HG03571 (cell line): ENCODE measurements around the gene GOLGA8T.
"Not testable (repeated sequence)": the region's sequence is repeated elsewhere in the genome, so short reads cannot be mapped to it uniquely, and the experiment has no call there.

ENCODE experiments used
- ATAC-seq: cut with Tn5 transposase; IDR thresholded peaks from one replicate; pipeline ENCODE4 v1.9.1; 2021; ENCODE audit not compliant: unreplicated experiment

The GOLGA8T gene, protein sequence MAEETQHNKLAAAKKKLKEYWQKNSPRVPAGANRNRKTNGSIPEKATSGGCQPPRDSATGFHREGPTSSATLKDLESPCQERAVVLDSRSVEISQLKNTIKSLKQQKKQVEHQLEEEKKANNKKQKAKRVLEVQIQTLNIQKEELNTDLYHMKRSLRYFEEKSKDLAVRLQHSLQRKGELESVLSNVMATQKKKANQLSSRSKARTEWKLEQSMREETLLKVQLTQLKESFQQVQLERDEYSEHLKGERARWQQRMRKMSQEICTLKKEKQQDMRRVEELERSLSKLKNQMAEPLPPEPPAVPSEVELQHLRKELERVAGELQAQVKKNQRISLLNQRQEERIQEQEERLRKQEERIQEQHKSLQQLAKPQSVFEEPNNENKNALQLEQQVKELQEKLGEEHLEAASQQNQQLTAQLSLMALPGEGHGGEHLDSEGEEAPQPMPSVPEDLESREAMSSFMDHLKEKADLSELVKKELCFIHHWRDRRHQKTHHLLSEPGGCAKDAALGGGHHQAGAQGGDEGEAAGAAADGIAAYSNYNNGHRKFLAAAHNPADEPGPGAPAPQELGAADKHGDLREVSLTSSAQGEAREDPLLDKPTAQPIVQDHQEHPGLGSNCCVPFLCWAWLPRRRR

DNA sequence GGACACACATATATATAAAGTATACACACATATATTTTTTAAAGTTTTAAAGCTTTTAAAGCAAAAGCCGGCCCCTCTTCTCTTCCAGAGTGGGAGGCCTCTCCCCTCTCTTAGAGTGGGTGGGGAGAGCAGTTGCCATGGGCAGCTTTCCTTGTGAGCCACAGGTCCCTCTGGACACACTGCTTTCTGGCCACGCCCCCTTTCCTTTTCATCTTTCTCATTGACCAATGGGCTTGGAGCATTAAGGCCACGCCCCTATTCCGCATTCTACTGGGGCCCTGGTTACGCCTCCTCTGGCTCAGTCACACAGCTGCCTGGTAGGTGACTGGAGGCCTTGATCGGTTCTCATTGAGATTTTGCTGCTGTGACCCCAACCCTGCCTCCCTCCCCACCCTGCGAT, at the start of gene GOLGA8T:
Gene GOLGA8T (plus strand): TSS at position 301 of the 400 bp plus-strand sequence. CDS start 98 bp downstream, at position 399.
- ATAC-seq: not testable (repeated sequence)

DNA sequence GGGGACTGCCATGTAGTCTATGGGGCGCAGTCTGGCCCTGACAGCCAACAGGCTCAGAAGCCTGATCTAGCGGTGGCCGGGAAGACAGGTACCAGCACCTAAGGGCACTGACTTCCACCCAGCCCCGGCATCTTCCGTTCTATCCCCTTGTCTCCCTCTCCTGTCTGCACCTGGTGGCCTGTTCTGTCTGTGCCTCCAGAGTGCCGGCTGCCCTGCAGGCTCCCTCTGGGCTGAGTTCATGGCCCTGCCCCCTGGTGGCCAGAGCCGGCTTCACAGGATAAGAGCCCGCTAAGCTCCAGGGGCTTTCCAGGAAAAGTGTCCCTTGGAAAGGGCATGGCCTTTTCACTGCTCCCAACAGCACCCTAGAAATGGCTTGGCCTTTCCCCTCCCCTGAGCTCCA, 37.0 kb upstream of the GOLGA8T start:
- not testable (repeated sequence) for ATAC-seq

DNA sequence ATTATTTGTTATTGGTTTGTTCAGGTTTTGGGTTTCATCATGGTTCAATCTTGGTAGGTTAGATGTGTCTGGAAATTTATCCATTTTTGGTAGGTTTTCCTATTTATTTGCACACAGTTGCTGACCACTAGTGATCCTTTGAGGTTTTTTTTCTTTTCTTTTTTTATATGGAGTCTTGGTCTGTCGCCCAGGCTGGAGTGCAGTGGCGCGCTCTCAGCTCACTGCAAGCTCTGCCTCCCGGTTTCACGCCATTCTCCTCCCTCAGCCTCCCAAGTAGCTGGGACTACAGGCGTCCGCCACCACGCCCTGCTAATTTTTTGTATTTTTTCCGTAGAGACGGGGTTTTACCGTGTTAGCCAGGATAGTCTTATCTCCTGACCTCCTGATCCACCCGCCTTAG, 32.0 kb upstream of the GOLGA8T start:
- ATAC-seq: not testable (repeated sequence)

DNA sequence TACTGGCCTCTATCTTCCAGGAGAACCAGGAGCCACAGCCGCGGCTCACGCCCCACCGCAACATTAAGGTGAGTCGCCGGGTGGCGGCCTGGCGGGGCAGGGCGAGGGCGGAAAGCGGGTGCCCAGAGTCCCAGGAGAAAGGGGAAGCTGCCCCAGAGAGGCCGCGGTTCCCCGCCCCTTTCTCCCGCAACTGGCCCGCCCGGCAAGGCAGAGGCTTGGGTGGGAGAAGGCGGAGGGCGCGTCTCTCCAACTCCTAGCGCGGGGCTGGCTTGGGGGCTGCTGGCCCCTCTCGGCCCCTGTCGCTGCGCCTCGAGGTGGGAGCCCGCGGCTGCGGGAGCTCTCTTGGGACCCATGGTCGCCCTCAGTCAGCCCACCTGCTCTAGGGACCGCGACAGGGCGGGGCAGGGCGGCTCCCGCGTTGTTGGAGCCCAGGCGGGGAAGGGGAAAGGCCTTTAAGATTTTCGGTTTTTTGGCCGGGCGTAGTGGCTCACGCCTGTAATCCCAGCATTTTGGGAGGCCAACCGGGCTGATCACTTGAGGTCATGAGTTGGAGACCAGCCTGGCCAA, 30.8 kb upstream of the GOLGA8T start:
- ATAC-seq: not testable (repeated sequence)

DNA sequence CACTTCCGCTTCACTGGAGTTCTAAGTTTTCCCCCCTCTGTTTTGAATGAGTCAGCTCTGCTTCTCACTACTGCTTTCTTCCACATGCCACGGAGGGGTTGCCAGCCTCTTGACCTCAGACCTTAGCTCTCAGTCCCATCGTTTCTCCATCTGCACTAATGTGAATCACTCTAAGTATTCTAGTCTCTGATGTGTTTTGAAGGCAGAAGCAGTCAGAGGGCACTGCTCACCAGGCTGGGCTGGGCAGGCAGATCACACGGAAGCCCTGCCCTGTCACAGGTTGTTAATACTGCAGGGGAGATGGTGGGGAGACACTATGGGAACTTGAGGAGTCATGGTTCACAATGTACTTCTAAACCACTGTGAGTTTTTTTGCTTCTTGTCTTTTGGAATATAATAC, 24.3 kb upstream of the GOLGA8T start:
- ATAC-seq: not testable (repeated sequence)

DNA sequence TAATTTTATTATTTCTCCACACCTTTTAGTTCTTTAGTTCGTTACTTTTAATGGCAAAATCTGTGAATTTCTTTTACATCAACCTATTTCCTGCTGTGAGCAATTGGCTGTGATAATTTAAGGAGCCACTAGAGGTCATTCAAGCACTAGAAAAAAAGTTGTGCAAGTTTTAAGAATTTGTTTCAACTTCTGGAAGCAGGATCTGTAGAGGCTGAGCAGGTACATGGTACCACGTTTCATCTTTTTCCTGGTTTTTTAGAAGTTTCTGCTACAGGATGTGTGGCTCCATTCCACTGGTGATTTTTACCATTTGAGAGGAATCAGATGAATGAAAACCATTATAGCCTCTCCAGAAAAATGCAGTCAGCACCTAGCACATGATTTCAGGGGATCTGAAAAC, 4.8 kb upstream of the GOLGA8T start:
- ATAC-seq: not testable (repeated sequence)

DNA sequence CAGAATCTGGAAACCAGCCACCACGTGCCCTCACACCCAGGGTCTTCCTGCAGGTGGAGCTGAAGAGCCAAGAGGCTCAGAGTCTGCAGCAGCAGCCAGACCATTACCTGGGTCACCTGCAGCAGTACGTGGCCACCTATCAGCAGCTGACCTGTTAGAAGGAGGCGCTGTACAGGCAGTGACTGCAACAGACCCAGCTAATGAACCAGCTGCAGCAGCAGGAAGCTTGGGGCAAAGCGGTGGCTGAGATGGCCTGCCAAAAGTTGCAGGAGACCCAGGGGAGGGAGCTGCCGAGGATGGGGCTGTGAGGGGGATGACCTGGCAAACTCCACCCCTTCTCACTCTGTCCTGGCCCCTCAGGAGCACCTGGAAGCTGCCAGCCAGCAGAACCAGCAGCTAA, 8.4 kb downstream of the GOLGA8T start:
- ATAC-seq: not testable (repeated sequence)

DNA sequence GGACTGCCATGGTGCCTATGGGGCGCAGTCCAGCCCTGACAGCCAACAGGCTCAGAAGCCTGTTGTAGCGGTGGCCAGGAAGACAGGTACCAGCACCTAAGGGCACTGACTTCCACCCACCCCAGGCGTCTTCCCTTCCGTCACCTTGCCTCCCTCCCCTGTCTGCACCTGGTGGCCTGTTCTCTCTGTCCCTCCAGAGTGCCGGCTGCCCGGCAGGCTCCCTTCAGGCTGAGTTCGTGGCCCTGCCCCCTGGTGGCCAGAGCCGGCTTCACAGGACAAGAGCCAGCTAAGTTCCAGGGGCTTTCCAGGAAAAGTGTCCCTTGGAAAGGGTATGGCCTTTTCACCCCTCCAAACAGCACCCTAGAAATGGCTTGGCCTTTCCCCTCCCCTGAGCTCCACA, 15.0 kb downstream of the GOLGA8T start:
- ATAC-seq: not testable (repeated sequence)

DNA sequence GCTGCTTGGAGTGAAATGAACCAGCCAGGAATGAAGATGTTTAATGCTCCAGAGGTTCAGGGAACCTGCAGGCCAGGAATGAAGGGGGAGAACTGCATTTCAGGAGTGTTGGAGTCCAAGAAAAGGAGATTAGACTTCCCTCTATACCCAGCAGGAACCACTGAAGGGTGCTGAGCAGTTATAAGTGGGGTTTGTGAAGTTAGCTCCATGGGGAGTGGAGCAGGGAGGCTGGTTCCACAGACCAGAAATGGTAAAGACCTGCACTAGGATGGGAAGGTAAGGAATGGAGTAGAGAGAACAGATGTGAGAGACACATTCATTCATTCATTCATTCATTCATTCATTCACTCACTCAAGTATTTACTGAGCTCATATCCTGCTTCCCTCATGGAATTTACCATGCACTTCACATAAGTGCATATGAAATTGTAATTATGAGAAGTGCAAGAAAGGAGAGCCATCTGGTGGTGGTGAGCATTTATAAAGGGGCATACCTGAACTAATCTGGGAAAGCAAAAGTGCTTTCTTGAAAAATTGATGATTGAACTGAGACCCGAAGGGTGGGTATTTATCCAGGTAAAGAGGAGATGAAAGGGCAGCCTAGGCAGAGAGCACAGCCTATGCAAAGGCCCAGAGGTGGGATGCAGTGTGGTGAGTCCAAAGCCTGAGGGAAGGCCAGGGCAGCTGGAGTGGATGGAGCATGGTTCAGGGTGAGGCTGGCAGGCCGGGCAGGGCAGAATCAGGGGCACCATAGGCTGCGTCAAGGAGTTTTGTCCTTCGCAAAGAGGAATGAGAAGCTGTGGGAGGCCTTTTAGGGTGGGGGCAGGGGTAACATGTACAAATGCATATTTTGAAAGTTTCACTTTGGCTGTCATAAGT, 27.9 kb downstream of the GOLGA8T start:
- ATAC-seq: not testable (repeated sequence)

DNA sequence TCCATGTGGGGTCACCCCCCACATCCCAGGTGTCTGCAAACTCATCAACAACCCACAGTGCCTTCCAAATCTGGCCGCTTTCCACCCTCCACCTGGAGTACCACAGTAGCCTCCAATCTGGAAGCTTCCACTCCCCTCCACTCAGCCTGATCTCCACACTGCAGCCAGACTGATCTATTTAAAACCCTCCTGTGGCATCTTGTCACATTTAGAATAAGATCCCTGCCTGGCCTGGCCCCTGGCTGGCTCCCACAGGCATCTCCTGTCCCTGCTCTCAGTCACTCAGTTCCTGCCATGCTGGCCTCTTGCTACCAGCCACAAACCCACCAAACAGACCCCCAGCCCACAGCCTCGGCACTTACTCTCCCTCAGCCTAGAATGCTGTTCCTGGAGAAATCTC, 28.9 kb downstream of the GOLGA8T start:
- not testable (repeated sequence) for ATAC-seq

DNA sequence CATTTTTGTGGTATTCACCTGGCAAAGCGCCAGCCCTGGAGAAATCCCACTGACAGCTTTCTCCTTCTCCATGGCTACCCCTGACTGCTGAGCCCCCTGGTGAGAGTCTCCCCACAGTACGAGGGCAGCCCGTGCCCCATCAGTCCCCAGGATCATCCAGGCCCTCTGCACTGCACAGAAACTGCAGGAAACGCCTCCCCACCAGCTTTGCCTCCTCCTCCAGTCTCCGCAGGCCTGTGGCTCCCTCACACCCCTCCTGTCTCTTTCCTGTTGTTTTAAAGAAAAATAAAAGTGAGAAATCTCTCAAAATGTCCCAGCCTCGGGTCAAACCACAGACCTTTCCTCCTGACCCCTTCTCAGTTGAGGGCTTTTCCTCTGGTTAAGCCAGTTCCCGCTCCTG, 29.4 kb downstream of the GOLGA8T start:
- ATAC-seq: not testable (repeated sequence)

DNA sequence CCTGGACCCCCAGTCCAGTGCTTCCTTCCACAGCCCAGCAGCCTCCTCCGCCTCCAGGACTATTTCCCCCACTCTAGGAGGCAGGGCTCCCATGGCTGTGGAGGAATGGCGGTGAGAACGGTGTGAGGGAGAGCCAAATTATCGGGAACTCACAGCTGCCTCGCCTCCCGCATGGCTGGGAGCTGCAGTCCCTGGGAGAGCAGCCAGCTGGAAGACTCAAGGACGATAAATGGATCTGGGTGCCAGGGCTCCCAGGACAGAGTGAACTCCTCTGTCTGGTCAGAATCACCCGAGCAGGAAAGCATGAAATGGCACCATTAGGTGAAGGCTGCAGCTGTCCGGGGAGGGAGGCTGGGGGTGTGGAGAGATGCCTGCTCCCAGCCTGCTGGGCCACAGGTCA, 32.6 kb downstream of the GOLGA8T start:
- ATAC-seq: not testable (repeated sequence)

DNA sequence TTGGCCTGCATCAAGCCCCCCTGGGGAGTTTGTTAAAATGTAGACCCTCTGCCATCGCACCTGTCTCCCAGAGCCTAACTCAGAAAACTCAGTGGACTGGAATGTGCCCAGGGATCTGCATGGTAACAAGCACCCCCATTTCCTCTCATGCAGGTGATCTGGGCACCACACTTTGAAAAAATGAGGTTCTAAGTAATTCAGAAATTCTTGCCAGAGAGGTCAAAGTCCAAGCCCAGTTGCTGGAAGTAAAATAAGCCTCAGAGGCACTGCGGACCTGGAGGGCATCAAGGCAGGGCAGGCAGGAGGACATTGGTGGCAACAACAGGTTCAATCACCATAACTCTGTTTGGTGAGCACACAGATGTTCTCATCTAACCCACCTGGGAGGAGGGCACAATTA, 33.0 kb downstream of the GOLGA8T start:
- ATAC-seq: not testable (repeated sequence)

DNA sequence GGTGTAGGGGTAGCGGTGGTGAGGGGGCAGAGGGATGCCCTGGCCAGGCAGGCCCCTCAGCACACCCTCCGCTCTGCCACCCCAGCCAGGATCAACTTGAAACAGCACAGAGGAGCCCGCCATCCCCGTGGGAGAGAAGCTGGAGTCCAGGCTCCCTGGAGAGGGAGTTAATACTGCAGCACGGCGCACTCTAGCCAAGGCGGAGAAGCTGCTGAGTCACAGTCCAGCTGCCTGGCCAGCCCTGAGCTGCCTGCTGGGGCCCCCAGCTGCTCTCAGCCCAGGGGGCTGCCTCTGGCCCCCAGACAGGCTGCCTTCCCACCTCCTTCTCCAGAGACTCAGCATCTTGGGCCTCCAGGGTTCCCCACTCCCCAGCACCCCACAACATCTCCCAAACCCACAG, 36.6 kb downstream of the GOLGA8T start:
- ATAC-seq: not testable (repeated sequence)

DNA sequence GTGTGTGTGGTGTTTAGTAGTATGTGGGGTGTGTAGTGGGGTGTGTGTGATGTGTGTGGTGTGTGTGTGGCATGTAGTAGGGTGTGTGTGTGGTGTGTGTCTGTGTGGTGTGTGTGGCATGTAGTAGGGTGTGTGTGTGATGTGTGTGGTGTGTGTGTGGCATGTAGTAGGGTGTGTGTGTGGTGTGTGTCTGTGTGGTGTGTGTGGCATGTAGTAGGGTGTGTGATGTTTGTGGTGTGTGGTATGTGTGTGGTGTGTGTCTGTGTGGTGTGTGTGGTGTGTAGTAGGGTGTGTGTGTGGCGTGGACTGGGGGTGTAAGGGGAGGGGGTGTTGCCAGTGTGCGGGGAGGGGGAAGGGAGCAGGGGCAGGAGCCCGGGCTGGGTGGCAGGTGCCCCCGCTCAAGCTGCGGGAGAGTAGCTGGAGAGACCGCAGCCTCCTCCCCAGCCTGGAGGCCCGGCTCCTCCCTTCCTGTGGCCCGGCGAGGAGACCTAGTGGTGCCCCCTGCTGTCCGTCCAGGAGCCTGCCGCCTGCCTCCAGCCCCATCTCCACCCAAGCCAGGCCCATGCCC, 38.3 kb downstream of the GOLGA8T start:
- peak; percentile 54 for ATAC-seq

DNA sequence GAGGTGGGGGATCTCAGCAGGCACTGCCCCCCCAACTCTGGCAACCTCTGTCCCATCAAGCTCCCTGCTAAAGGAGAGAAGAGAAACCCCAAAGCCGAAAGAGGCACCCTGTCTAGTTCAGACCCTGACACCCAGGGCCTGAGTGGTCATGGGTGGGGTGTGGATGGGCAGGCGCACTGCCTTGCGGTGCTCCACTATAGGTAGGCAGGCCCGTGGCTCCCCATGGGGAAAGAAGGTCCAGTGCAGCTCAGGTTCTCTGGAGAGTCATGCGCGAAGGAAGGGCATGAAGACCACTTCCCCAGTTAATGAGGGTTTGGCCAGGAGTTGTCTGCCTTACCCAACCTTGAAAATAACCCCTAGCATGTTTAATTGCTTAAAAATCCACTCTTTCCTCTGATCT, 40.4 kb downstream of the GOLGA8T start:
- ATAC-seq: not testable (repeated sequence)

DNA sequence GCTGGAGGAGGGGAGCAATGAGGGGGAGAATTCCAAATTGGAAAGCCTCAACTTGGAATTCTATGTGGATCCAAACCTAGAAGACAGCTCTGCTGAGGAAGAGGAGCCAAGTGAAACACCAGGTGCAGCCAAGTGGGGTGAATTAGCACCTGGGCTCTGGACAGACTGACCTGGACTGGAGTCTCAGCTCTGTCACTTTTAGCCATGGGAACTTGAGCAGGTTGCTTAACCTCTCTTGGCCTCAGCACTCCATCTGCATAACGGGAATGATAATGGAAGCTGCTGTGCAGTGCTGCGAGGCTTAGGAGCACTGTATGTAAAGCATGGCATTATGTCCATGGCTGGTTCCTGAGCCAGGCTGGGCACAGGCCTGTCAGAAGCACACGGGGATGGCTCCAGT, 41.8 kb downstream of the GOLGA8T start:
- ATAC-seq: not testable (repeated sequence)

DNA sequence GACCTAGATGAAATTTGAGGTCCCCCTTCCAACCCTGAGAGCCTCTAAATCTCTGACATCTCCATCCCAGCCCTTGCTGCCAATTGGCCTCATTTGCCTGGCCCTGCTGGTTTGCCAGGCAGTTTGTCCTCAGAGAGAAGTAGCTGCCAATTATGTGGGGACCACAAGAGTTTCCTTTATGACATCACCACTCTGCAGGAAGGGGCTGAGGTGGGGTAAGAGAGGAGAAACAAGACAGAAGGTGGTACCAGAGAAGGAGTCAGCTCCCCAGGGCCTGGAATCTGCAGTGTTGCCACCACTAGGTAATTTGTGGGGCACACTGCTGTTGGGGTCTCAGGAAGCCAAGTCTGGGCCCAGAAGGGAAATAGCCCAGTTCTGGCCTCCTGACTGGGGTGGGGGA, 45.0 kb downstream of the GOLGA8T start:
- not testable (repeated sequence) for ATAC-seq

DNA sequence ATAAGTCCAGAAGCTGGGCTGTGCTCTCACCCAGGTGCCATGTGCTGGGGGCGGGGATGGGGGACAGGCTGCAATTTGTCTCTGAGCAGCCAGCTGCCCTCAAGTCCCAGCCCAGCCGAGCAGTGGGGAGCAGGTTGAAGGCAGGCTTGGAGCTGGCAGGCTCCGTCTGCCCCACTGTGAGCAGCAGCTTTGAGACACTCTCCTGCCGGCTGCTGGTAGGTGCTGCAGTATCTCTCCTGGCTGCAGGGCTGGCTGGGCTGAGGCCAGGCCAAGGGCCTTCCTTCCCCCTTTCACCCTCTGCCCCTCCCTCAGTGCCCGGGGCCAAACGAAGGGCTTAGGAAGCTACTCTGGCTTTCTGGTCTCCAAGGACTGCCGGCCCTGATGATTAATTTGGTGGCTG, 50.6 kb downstream of the GOLGA8T start:
- ATAC-seq: not testable (repeated sequence)

DNA sequence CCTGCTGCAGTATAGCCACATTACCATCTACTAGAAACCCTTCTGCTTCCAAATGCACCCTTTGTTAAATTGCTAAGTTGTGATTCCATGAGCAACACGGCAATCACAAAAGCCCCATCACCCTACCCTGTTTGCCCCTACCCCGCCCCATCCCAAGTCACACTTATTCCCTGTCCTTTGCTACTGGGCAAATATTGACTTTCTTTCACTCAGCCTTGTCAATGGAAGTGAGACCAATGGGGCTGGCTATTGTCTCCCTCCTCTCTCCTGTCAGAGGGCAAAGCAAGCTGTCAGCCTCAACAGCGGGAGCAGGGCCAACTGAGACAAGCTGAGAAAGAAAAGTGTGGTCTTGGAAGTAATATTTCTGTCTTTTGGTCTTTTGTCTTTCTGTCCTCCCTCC, 52.6 kb downstream of the GOLGA8T start:
- not testable (repeated sequence) for ATAC-seq

DNA sequence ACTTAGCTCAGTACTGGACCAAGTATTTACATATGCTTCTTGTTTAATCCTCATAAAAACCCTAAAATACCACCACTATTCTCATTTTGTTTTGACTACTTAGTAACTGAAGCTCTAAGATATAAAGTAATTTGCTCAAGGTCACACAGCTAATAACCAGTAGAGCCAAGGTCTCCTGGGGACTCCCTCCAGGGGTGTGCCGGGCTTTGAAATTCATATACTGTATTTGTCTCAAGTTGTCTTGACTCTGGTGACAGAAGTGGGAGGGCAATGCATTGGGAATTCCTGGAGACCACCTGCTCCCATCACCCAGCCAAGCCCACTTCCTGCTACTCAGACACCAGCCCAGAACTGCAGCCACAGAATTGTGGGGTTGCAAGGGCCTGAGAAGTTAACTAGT, 54.9 kb downstream of the GOLGA8T start:
- not testable (repeated sequence) for ATAC-seq
